LNCAP (cell line): ENCODE data around the gene SLPI.

Experiments used
- TF ChIP-seq, protein P1 (sequence below): fragments of 450-650 bp; IDR thresholded peaks from 2 replicates; pipeline ENCODE4 v1.5.1; 2017; ENCODE audit warnings: mild to moderate bottlenecking

The SLPI gene

DNA sequence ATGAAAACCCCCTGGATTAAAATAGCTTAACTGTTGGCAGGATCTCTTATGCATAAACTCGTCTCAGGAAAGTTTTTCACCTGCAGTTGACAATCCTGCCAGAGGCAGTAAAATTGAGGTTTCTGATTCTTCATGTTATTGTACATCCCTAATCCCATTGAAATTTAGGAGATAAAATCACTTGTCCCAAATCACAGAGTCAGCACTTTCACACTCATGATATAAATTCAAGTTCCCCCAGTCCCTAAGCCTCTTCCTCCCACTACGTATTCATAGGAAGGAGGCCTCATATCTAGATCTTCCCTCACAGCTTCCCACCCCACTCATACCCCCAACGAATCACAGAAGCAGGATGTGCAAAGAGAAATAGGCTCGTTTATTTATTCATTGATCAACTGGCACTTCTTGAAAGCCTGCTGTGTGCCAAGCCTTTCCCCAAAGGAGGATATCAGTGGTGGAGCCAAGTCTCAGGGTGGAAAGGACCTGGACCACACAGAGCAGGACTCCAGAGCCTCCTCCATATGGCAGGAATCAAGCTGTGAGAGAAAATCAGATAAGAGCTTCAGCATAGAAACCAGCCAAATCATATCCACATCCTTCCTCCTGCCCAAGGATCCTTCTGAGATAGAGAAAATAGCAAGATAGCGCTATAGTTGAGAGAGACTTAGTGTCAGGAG, 2.3 kb downstream of the SLPI start:
- TF ChIP-seq, protein P1, sequence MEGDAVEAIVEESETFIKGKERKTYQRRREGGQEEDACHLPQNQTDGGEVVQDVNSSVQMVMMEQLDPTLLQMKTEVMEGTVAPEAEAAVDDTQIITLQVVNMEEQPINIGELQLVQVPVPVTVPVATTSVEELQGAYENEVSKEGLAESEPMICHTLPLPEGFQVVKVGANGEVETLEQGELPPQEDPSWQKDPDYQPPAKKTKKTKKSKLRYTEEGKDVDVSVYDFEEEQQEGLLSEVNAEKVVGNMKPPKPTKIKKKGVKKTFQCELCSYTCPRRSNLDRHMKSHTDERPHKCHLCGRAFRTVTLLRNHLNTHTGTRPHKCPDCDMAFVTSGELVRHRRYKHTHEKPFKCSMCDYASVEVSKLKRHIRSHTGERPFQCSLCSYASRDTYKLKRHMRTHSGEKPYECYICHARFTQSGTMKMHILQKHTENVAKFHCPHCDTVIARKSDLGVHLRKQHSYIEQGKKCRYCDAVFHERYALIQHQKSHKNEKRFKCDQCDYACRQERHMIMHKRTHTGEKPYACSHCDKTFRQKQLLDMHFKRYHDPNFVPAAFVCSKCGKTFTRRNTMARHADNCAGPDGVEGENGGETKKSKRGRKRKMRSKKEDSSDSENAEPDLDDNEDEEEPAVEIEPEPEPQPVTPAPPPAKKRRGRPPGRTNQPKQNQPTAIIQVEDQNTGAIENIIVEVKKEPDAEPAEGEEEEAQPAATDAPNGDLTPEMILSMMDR = no peak

DNA sequence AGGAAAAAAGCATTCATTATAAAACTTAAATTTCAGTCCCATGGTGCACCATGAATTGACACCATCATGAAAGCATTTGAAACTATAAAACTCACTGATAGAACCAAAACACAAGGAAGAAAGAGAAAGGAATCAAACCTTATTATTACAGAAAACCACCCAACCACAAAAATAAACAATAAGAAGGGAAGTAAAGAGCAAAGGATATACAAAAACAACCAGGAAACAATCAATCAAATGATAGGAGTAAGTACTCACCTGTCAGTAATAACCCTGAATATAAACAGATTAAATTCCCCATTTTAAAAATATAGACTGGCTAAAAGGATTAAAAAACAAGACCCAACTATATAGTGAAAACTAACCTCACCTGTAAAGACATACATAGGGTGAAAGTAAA, 5.8 kb downstream of the SLPI start:
- TF ChIP-seq, protein P1 = no peak

DNA sequence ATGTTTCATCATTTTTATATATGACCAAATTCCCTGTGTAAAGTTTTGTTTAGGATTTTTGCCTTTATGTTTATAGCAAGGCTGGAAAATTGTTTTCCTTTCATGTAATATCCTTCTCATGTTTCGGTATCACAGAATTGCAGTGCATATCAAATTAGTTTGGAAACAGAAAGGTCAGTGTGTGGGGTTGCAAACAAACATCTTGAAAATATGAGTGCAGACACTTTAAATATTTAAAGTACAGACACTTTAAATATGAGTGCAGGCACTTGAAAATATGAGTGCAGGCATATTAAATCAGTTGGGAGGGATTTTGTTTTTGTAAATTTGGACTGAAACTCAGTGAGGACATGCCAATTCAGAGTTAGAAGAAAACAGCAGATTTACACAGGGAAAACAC, 6.5 kb downstream of the SLPI start:
- TF ChIP-seq, protein P1 = no peak

DNA sequence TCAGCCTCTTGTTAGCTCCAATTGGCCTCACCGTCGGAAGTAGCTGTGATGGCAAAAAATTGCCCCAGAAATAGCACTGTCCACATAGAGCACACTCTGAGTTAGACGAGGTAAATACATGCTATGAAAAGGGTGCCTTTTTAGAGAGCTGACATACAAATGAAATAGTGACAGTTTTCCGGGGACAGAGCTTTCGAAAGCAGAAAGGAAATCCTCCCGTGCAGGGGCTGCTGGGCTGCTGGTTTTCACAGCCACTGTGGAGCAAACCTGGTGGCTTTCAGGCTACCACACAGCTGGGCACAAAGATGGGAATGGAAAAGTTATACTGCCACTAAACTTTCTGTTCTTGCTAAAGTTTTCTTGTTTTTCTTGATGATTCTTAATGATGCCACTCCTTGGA, 8.3 kb downstream of the SLPI start:
- TF ChIP-seq, protein P1 = no peak

DNA sequence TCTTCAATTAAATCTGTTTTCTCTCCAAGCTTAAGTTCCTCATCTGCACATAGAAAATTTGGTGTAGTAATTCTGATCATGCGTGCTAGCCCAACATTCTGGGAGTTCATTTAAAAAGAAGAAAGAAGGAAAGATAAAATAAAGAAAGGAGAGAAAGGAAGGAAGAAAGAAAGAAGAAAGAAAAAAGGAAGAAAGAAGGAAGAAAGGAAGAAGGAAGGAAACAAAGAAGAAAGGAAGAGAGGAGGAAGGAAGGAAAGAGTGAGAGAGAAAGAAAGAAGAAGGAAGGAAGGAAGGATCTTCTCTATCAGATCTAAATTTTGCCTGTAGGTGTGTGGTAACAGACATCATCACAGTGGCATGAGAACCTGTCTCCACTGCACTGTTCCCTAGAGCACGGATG, 16.2 kb downstream of the SLPI start:
- TF ChIP-seq, protein P1 = no peak

DNA sequence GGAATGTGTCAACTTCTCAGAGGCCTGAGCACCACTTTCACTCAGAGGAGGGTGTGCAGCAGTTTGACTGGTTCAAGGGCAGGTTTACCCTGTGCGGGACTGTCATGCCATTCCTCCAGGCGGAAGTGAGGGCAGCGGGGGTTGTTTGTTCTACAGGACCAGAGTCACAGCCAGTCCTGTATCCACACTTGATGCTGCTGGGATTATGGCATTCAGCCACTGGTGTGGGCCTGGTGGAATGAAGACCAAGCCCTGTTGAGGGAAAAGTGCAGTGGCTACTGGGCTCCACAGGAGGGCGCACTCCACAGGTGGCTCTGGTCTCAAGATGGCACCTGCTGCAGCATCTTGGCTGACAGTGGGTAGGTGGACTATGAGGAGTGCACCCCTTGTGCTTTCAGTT, 18.4 kb downstream of the SLPI start:
- TF ChIP-seq, protein P1 = peak; percentile 46; the same call in 1 of the 2 replicates

DNA sequence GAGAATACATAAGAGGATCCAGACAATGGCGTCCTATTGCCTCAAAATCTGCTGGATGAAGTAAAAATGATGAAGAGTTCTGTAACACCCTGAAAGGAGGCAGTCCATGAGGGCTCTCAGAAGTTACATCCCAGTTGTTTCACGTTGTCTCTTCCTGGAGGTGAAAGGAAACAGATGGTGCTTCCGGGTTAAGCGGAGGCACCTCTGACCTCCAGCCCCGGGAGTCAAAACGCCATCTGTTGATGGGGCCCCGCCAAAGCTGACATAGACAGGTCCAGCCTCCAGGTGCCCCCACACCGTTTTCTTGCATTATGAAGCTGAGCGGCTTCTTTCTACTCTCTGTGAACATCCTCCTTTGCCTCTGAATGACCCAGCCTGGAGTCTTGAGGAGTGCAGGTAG, 23.7 kb downstream of the SLPI start:
- TF ChIP-seq, protein P1 = no peak
